ENCODE data around the gene MYCT1.
A peak's percentile ranks its signal among the peaks of the same experiment; 100 is the strongest.

- TF ChIP-seq CTCF (IDR thresholded peaks at IDR 0.05) = peak; percentile 13; the same call in 1 of the 2 replicates
- TF ChIP-seq TCF7L2 (IDR thresholded peaks at IDR 0.05; ENCODE audit: low read depth, low read length) = no peak
Measured at GRCh38 chr6:152716322-152716721, 18.6 kb downstream of the MYCT1 start.

Data from Panc1 (cell line).